ENCODE measurements around the gene IL26. TPM values are rescaled to one million over a fixed set of nuclear protein-coding genes. Genes with fewer than 3 reads are reported as not detected.

The IL26 gene
- total RNA-seq, 1 experiment from 2014 or later = not detected

- Histone ChIP-seq H3K4me3 (ENCODE audit: low read depth in 2 of 2, low read length in 2 of 2) (peak overlapping the region in 1 of 2 experiments; percentile 23; a peak in 2 of 4 replicates), H3K4me1 (ENCODE audit: control insufficient read depth, insufficient read depth, low read length) (peaks cover 24% of the 10 kb centered on the region), H3K9me3 (ENCODE audit: control insufficient read depth, insufficient read depth, low read depth, low read length) (no peaks in the 10 kb centered on the region), H3K27me3 (ENCODE audit: control insufficient read depth, insufficient read depth, low read length) (peaks cover 6% of the 10 kb centered on the region), H3K27ac (ENCODE audit: low read length) (peak overlapping the region; percentile 51), H3K36me3 (ENCODE audit: control insufficient read depth, insufficient read depth, low read length) (no peaks in the 10 kb centered on the region)
- ChIA-PET POLR2A (interaction anchor here (0.9 kb wide), 1 partner anchor 109 kb away, joined by 3 read pairs; the partner anchor contains the start of gene MDM1), CTCF (interaction anchor here (1.1 to 1.3 kb wide), 2 partner anchors 94 to 869 kb away, joined by 3 read pairs; no protein-coding TSS in a partner anchor)
- in situ Hi-C loops (cut with HindIII; ENCODE audit: low pct_unique_long_range_greater_than_20kb, low sequenced_read_pairs) (no loop called here), intact Hi-C loops (cut with micrococcal nuclease; ENCODE audit: unreplicated experiment) (loop anchor here (1.0 to 2.0 kb wide), 2 partner anchors 94 to 182 kb away; no protein-coding TSS in a partner anchor)
- peak; percentile 99 for ATAC-seq
- no TSS peak for BruUV-seq (replicated peaks)
- TF ChIP-seq CTCF (IDR thresholded peaks at IDR 0.05) (peak; percentile 90), SIN3A (IDR thresholded peaks at IDR 0.05; ENCODE audit: borderline replicate concordance, insufficient read depth, low read depth, low read length) (no peak)
- peak; percentile 58 for DNase-seq (ENCODE audit: low read depth, low spot score)
Measured at GRCh38 chr12:68223067-68223747, 2.4 kb downstream of the IL26 start.

- TF ChIP-seq SIN3A (IDR thresholded peaks at IDR 0.05; ENCODE audit: borderline replicate concordance, insufficient read depth, low read depth, low read length) (no peak), POLR2AphosphoS5 (IDR thresholded peaks at IDR 0.05; ENCODE audit: low read depth, low read length) (no peak), REST (IDR thresholded peaks at IDR 0.05; ENCODE audit: insufficient read depth in 1 of 2, low read depth in 2 of 2, low read length in 1 of 2) (no peak), TCF7L2 (IDR thresholded peaks at IDR 0.05; ENCODE audit: low read depth, low read length) (no peak), CTCF (IDR thresholded peaks at IDR 0.05) (no peak)
- Histone ChIP-seq H3K27me3 (ENCODE audit: control insufficient read depth, insufficient read depth, low read length) (peaks cover 7% of the 10 kb centered on the region), H3K36me3 (ENCODE audit: control insufficient read depth, insufficient read depth, low read length) (no peaks in the 10 kb centered on the region), H3K4me3 (ENCODE audit: low read depth in 2 of 2, low read length in 2 of 2) (0 out of 4 replicates have a peak overlapping the region, but pooled peaks of 1 of the 2 experiments have one; percentile 6), H3K4me1 (ENCODE audit: control insufficient read depth, insufficient read depth, low read length) (peaks cover 24% of the 10 kb centered on the region), H3K27ac (ENCODE audit: low read length) (no peak overlapping the region), H3K9me3 (ENCODE audit: control insufficient read depth, insufficient read depth, low read depth, low read length) (no peaks in the 10 kb centered on the region)
- ChIA-PET CTCF (interaction anchor here (1.1 to 1.3 kb wide), 2 partner anchors 95 to 868 kb away, joined by 3 read pairs; no protein-coding TSS in a partner anchor), POLR2A (no interaction called here)
- no TSS peak for BruUV-seq (replicated peaks)
- in situ Hi-C loops (cut with HindIII; ENCODE audit: low pct_unique_long_range_greater_than_20kb, low sequenced_read_pairs) = no loop called here
- DNase-seq (ENCODE audit: low read depth, low spot score) (no peak), ATAC-seq (peak; percentile 51; the same call in 1 of the 2 replicates)
- intact Hi-C loops (cut with micrococcal nuclease; ENCODE audit: unreplicated experiment) = loop anchor here (2.0 kb wide), 1 partner anchor 182 kb away; no protein-coding TSS in a partner anchor
Measured at GRCh38 chr12:68222326-68222725, 3.3 kb downstream of the IL26 start.
